Measurements from ENCODE around the gene MMP15. TPM values are rescaled to one million over a fixed set of nuclear protein-coding genes. Genes with fewer than 3 reads are reported as not detected.
"Not testable (repeated sequence)": the region's sequence is repeated elsewhere in the genome, so short reads cannot be mapped to it uniquely, and the experiment has no call there.

The MMP15 gene
- polyA plus RNA-seq (ENCODE audit: insufficient read length in 3 of 3) = 10 to 100 TPM; 14.7 to 20.3 (median 18.4) TPM
- long read RNA-seq, donor 1, full-length matches to known transcripts = 2 of 2 reads
- long read RNA-seq, donor 1, partial matches to known transcripts = 0 of 2 reads
- long read RNA-seq, donor 1, other reads (novel, unspliced or antisense) = 0 of 2 reads
- long read RNA-seq, donor 2, full-length matches to known transcripts = 7 of 7 reads
- long read RNA-seq, donor 2, partial matches to known transcripts = 0 of 7 reads
- long read RNA-seq, donor 2, other reads (novel, unspliced or antisense) = 0 of 7 reads
- long read RNA-seq, donor 3, full-length matches to known transcripts = 4 of 4 reads
- long read RNA-seq, donor 3, partial matches to known transcripts = 0 of 4 reads
- long read RNA-seq, donor 3, other reads (novel, unspliced or antisense) = 0 of 4 reads
- long read RNA-seq, donor 4, full-length matches to known transcripts = 1 of 7 reads
- long read RNA-seq, donor 4, partial matches to known transcripts = 6 of 7 reads
- long read RNA-seq, donor 4, other reads (novel, unspliced or antisense) = 0 of 7 reads
- long read RNA-seq, donor 5, full-length matches to known transcripts = 1 of 1 reads
- long read RNA-seq, donor 5, partial matches to known transcripts = 0 of 1 reads
- long read RNA-seq, donor 5, other reads (novel, unspliced or antisense) = 0 of 1 reads
- long read RNA-seq, donor 6, full-length matches to known transcripts = 4 of 4 reads
- long read RNA-seq, donor 6, partial matches to known transcripts = 0 of 4 reads
- long read RNA-seq, donor 6, other reads (novel, unspliced or antisense) = 0 of 4 reads
- long read RNA-seq, donor 7, full-length matches to known transcripts = 6 of 14 reads
- long read RNA-seq, donor 7, partial matches to known transcripts = 8 of 14 reads
- long read RNA-seq, donor 7, other reads (novel, unspliced or antisense) = 0 of 14 reads
- long read RNA-seq, donor 8, full-length matches to known transcripts = 1 of 1 reads
- long read RNA-seq, donor 8, partial matches to known transcripts = 0 of 1 reads
- long read RNA-seq, donor 8, other reads (novel, unspliced or antisense) = 0 of 1 reads
- long read RNA-seq, donor 9, full-length matches to known transcripts = 2 of 10 reads
- long read RNA-seq, donor 9, partial matches to known transcripts = 8 of 10 reads
- long read RNA-seq, donor 9, other reads (novel, unspliced or antisense) = 0 of 10 reads
- long read RNA-seq, donor 10, full-length matches to known transcripts = 3 of 3 reads
- long read RNA-seq, donor 10, partial matches to known transcripts = 0 of 3 reads
- long read RNA-seq, donor 10, other reads (novel, unspliced or antisense) = 0 of 3 reads
- long read RNA-seq, donor 11, full-length matches to known transcripts = 2 of 2 reads
- long read RNA-seq, donor 11, partial matches to known transcripts = 0 of 2 reads
- long read RNA-seq, donor 11, other reads (novel, unspliced or antisense) = 0 of 2 reads
- long read RNA-seq, donor 12, full-length matches to known transcripts = 5 of 5 reads
- long read RNA-seq, donor 12, partial matches to known transcripts = 0 of 5 reads
- long read RNA-seq, donor 12, other reads (novel, unspliced or antisense) = 0 of 5 reads
- long read RNA-seq, donor 13, full-length matches to known transcripts = 1 of 1 reads
- long read RNA-seq, donor 13, partial matches to known transcripts = 0 of 1 reads
- long read RNA-seq, donor 13, other reads (novel, unspliced or antisense) = 0 of 1 reads
- long read RNA-seq, donor 14 = 0 reads
- long read RNA-seq, donor 15 = 0 reads
- long read RNA-seq, donor 16, full-length matches to known transcripts = 4 of 4 reads
- long read RNA-seq, donor 16, partial matches to known transcripts = 0 of 4 reads
- long read RNA-seq, donor 16, other reads (novel, unspliced or antisense) = 0 of 4 reads

- peak; percentile 82 for DNase-seq
Observed at GRCh38 chr16:58025351-58026138, at the start of gene MMP15. MMP15 (plus strand) TSS chr16:58025754; CDS start chr16:58026351, 597 bp downstream.

DNA sequence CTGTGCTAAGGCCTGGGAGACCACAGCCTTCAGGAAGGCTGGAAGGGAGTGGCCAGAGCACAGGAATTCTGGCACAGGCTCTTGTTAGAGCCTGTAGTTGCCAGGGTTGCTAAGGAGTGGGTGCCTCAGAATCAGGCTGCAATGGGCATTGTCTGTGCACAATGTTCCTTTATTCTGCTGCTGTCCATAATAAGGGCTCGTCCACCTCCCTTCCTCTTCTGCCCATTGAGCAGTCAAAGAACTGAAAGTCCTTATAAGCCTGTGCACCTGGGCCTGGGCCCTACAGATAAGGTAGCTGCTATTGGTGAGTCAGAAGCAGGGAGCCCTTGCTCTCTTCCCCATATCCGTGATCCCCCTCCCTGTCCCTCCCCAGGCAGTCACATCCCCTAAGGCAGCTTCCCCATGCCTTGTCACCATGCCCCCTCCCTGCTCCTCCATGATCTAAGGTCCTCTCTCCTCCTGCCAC lies 49.2 kb upstream of the MMP15 start:
- no peak for DNase-seq

DNA sequence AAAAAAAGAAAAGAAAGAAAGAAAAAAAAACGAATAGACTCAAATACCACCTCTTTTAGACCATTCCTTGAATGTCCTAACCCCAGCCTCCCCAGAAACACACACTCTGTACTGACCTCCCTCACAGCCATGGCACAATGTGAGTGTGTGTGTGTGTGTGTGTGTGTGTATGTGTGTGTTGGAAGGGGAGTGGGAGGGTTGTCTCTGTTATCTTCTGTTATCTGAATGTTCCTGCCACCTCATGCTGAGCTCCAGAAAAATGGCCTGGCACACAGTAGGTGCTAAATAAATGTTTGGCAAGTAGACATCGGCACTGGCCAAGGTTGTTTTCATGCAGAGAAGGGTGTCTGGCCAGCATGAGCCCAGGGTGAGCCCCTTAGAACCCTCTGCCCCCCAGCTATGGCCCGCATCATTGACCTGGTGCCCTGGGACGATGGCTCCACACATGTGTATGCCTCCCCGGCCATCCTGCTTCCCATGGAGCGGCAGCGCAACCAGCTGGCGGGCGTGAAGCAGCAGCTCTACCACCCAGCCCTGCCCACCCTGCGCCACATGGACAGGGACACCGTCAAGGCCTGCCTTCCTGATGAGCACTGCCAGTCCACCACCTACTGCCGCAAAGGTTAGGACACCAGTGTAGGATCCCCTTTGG lies 48.0 kb upstream of the MMP15 start:
- DNase-seq = no peak

DNA sequence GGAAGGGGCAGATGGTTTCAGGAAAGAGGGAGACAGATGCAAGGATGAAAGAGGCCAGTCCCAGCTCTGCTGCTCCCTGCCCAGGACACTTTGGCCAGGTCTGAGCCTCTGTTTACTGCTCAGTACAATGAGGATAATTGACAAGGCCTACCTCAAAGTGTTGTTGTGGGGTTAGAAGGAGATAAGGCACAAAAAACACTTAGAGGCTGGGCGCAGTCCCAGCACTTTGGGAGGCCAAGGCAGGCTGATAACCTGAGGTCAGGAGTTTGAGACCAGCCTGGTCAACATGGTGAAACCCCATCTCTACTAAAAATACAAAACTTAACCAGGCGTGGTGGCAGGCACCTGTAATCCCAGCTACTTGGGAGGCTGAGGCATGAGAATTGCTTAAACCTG lies 47.5 kb upstream of the MMP15 start:
- not testable (repeated sequence) for DNase-seq

DNA sequence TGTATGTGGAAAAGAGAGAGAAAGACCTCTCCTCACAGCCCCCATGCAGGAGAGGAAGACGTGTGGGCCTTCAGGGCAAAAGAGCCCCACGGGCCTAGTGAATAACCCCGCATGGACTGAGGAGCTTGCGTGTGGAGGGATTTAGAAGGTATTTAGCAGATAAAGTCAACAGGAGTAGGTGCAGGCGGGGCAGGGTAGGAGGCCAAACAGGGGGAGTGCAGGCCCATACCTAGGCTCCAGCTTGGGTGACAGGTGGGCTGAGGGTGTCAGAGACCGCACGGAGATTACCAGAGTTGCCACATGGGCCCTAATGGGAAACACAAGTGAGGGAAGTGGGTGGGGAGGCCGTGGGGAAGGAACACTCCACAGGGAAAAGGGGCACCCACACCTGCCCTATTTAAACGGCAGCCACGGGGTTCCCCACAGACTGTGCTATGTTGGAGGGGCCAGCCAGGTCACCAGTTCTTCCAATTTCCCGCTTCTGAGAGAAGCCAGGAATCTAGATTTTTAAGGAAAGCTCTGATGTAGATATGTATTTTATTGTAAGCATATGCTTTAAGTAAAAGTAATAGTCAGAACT lies 46.5 kb upstream of the MMP15 start:
- DNase-seq = no peak

DNA sequence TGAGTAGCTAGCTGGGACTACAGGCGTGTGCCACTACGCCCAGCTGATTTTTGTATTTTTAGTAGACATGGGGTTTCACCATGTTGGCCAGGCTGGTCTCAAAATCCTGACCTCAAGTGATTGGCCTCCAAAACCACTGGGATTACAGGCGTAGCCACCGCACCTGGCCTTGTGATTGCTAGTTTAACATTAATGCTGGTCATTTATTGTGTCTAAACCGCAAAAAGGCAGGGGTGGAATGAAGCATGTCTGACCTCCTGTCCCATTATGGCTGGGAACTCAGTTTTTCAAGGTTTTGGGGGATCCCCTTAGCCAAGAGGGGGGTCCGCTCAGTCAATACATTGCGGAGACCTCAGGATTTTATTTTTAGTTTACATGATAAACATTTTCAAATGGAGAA lies 43.9 kb upstream of the MMP15 start:
- no peak for DNase-seq

DNA sequence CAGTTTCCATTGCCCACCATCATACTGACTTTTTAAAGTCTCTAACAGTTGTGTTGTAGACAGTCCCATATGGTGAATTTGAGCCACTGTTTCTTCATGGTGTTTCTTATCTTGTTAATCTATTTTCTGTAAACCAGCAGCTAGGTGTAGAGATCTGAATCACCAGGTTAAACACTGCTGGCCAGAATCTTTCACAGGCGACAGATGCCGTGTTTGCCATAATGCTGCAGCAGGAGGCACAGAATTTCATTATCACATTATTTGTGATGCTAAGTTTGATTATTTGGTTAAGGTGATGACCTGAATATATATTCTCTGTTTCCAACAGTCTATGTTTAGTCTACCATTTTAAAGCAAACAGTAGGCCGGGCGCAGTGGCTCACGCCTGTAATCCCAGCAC lies 43.2 kb upstream of the MMP15 start:
- DNase-seq = no peak

- peak; percentile 83 for DNase-seq
Observed at GRCh38 chr16:57984443-57985203, 40.9 kb upstream of the MMP15 start.

DNA sequence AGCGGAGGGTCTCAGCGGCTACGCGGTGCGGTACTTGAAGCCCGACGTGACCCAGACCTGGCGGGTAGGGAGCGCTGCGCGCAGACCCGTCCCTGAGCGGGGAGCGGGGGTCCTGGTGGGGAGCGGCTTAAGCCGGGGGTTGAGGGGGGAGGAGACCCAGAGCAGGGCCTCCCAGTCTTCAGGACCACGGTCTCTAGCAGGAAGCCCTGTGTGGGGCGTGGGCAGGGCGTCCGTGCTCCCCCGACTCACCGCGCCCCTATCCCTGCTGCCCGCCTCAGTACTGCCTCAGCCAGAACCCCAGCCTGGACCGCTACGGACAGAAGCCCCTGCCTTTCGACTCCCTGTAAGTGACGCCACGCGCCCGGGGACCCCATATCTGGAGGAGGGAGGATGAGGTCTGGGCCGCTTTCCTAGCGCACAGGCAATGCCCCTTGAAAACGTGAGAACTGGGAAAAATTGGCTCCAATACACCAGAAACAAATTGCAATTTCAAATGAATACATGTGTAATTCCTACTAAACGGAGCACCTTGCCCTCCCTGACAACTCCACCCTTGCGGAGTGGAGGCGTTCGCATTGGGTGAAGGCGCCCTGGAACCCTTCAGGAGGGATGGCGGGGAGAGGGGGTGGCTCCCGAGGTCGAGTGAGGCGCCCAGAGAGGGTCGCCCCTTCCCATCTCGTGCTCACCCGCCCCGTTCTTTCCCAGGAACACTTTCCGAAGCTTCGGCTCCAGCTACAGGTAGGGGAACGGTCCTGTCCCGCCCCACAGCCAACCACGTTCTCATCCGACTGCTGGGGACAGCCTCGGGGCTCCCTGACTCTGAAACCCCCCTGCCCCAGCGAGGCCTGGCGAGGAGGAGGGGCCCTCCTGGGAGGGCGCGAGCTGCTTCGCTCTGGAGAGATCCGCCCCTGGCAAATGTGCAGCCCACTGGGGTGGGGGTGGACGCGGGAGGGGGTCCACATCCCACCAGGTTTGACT lies 40.1 kb upstream of the MMP15 start:
- DNase-seq = peak; percentile 26

DNA sequence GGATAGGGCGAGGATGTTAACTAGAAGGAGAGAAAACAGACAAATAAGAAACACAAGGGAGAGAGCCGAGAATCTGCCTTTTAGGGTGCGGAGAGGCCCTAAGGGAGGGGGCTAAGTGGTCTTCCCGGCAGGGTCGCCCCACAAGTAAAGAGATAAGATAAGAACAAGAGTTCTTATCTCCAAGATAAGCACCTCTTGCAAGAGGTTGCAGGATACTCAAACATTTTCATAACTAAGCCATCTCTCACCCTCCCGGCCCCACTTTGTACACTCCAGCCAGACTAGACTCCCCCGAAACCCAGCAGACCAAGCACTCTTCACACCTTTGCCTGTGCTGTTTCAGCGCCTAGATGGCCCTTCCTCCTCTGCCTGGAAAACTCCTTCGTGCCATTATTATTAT lies 39.4 kb upstream of the MMP15 start:
- no peak for DNase-seq

GRCh38 chr16:57987441-57988177 lies 37.9 kb upstream of the MMP15 start:
- no peak for DNase-seq

DNA sequence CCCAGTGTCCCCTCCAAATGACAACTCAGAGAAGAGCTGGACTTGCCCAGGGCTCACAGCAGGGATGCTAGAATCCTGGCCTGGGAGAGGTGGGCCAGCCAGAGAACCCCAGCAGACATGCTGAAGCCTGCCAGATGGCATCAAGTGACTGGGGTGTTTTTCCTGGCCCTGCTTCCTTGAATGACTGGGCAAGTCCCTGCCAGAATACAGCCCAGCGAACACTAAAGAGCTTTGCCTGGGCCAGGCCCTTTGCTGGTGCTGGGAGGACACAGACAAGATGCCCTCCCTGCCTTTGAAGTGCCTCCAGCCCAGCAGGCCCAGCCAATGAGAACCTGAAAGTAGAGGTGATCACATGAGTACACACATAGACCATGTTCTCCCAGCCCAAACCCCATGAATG lies 36.6 kb upstream of the MMP15 start:
- DNase-seq = no peak

GRCh38 chr16:57991551-57992059 lies 33.9 kb upstream of the MMP15 start:
- DNase-seq = no peak

- no peak for DNase-seq
Observed at GRCh38 chr16:57992084-57992483, 33.5 kb upstream of the MMP15 start.

DNA sequence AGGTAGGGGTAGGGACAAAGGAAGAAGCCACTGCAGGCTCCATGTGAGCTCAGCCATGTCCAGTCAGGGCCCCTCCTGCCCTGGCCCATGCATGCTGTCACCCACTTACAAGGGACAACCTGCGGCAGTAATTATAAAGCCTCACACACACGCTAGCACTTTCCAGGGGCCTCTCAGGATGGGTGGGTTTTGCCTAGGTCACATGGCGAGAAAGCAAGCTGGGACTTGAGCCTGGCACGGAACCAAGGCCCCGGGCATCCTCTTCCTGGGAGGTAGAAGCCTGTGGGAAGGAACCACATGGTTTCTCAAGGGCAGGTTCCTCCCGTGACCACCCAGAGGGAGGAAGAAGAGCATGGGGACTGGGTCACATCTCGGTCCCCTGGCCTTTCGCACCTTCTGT lies 32.1 kb upstream of the MMP15 start:
- DNase-seq = no peak

GRCh38 chr16:57993897-57994296 lies 31.7 kb upstream of the MMP15 start:
- DNase-seq = no peak
